ENCODE measurements around the gene STBD1.

STBD1 gene

GRCh38 chr4:76300012-76300411 lies 6.5 kb upstream of the STBD1 start:
- TF ChIP-seq, protein P1, sequence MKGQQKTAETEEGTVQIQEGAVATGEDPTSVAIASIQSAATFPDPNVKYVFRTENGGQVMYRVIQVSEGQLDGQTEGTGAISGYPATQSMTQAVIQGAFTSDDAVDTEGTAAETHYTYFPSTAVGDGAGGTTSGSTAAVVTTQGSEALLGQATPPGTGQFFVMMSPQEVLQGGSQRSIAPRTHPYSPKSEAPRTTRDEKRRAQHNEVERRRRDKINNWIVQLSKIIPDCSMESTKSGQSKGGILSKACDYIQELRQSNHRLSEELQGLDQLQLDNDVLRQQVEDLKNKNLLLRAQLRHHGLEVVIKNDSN (IDR thresholded peaks at IDR 0.05) = no peak
- TF ChIP-seq RAD21 (IDR thresholded peaks at IDR 0.05; ENCODE audit: low read depth) (no peak), NFIC (IDR thresholded peaks at IDR 0.05) (no peak), FOXM1 (IDR thresholded peaks at IDR 0.05; ENCODE audit: borderline replicate concordance, low read depth) (no peak), CEBPB (IDR thresholded peaks at IDR 0.05) (no peak), TAF1 (IDR thresholded peaks at IDR 0.05; ENCODE audit: low read depth) (no peak), EGR1 (IDR thresholded peaks at IDR 0.05) (no peak), ZBTB7A (IDR thresholded peaks at IDR 0.05; ENCODE audit: low read depth) (no peak), EP300 (IDR thresholded peaks at IDR 0.05; ENCODE audit: borderline replicate concordance) (no peak), CREB1 (IDR thresholded peaks at IDR 0.05; ENCODE audit: low read depth) (no peak), TEAD4 (IDR thresholded peaks at IDR 0.05) (no peak), YY1 (IDR thresholded peaks at IDR 0.05; ENCODE audit: low read depth) (no peak), REST (IDR thresholded peaks at IDR 0.05; ENCODE audit: low read depth) (no peak)
- TF ChIP-seq, protein P2, sequence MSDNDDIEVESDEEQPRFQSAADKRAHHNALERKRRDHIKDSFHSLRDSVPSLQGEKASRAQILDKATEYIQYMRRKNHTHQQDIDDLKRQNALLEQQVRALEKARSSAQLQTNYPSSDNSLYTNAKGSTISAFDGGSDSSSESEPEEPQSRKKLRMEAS (IDR thresholded peaks at IDR 0.05) = no peak

DNA sequence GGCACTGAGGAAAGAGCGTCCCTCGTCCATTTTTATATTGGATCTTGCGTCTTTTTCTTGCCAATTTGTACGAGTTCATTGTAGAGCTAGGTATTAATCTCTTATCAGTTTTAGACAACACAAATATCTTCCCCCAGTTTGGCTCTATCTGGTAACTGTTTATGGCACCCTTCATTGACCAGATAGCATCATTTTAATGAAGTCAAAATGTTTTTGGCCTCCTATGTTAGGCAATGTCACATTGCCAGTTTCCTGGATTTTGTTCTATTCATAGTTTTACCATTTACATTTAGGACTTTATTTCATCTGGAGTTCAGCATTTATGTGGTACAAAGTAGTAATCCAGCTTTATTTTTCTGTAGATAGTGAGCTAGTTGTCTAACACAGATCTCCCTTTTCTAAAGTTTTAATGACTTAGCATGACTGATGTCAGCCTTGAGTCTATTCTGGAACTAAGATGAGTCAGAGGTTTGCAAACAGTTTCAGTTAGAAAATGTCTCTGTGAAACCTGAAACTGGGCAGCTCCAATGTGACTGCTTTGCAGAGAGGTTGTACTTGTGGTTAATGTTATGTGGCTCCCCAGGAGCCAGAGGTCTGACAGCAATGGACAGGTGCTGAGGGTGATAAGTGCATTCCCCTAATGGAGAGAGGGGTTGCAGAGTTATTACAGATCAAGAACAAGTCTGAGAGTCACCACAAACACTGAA lies 5.3 kb upstream of the STBD1 start:
- TF ChIP-seq CEBPB (IDR thresholded peaks at IDR 0.05) (no peak), TCF12 (IDR thresholded peaks at IDR 0.05; ENCODE audit: low read depth) (no peak), TEAD4 (IDR thresholded peaks at IDR 0.05) (no peak), CREB1 (IDR thresholded peaks at IDR 0.05; ENCODE audit: low read depth) (no peak), REST (IDR thresholded peaks at IDR 0.05; ENCODE audit: low read depth) (no peak), TAF1 (IDR thresholded peaks at IDR 0.05; ENCODE audit: low read depth) (no peak), NFIC (IDR thresholded peaks at IDR 0.05) (no peak), EP300 (IDR thresholded peaks at IDR 0.05; ENCODE audit: borderline replicate concordance) (no peak), EGR1 (IDR thresholded peaks at IDR 0.05) (no peak)
- TF ChIP-seq, protein P2 (IDR thresholded peaks at IDR 0.05) = no peak
- TF ChIP-seq, protein P1 (IDR thresholded peaks at IDR 0.05) = no peak

DNA sequence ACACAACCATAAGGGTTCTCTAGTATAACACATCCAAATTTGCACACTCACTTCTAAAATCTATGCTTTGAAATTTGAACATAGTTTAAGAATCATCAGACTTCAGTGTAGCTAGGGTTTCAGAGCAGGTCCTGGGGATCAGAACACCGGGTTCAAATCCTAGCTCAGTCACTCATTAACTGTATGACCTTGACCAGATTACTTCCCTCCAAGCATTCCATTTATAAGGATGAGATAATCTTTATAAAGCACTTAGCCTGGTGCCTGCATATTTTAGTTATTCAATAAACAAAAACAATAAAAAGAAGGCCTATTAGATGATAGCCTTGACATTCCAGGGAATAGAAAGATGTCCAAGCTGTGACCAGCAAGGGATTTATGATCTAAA lies 4.8 kb upstream of the STBD1 start:
- TF ChIP-seq TEAD4 (IDR thresholded peaks at IDR 0.05) (no peak), ZBTB7A (IDR thresholded peaks at IDR 0.05; ENCODE audit: low read depth) (no peak), CEBPB (IDR thresholded peaks at IDR 0.05) (no peak), NFIC (IDR thresholded peaks at IDR 0.05) (no peak), TCF12 (IDR thresholded peaks at IDR 0.05; ENCODE audit: low read depth) (no peak), EGR1 (IDR thresholded peaks at IDR 0.05) (no peak), EP300 (IDR thresholded peaks at IDR 0.05; ENCODE audit: borderline replicate concordance) (no peak), RAD21 (IDR thresholded peaks at IDR 0.05; ENCODE audit: low read depth) (no peak), TAF1 (IDR thresholded peaks at IDR 0.05; ENCODE audit: low read depth) (no peak)
- TF ChIP-seq, protein P2 (IDR thresholded peaks at IDR 0.05) = no peak
- TF ChIP-seq, protein P1 (IDR thresholded peaks at IDR 0.05) = no peak

- no peak for TF ChIP-seq CREB1 (IDR thresholded peaks at IDR 0.05; ENCODE audit: low read depth)
- TF ChIP-seq ZBTB7A (IDR thresholded peaks at IDR 0.05; ENCODE audit: low read depth) = no peak
- TF ChIP-seq TCF12 (IDR thresholded peaks at IDR 0.05; ENCODE audit: low read depth) = no peak
- TF ChIP-seq TEAD4 (IDR thresholded peaks at IDR 0.05) = no peak
- TF ChIP-seq CEBPB (IDR thresholded peaks at IDR 0.05) = no peak
- no peak for TF ChIP-seq RAD21 (IDR thresholded peaks at IDR 0.05; ENCODE audit: low read depth)
- TF ChIP-seq, protein P1 (IDR thresholded peaks at IDR 0.05) = no peak
Observed at GRCh38 chr4:76302826-76303438, 3.6 kb upstream of the STBD1 start.
